ENCODE data around the gene SH3RF1. TPM values are rescaled to one million over a fixed set of nuclear protein-coding genes. Genes with fewer than 3 reads are reported as not detected.
"Not testable (repeated sequence)": the region's sequence is repeated elsewhere in the genome, so short reads cannot be mapped to it uniquely, and the experiment has no call there.

SH3RF1 gene
- total RNA-seq, 4 donors from 2014 or later, result 5.9 to 41.2 (median 15.0) TPM

- Histone ChIP-seq H3K27me3 (no peaks in the 10 kb centered on the region), H3K9me3 (no peaks in the 10 kb centered on the region), H3K4me1 (no peaks in the 10 kb centered on the region), H3K4me3 (no peak overlapping the region), H3K36me3 (no peaks in the 10 kb centered on the region), H3K27ac (no peak overlapping the region)
- no peak for DNase-seq
- intact Hi-C loops (cut with DNase I; ENCODE audit: low total_unique reads), result no loop called here
- TF ChIP-seq POLR2A (IDR thresholded peaks at IDR 0.05), result no peak
- TF ChIP-seq, protein P1, sequence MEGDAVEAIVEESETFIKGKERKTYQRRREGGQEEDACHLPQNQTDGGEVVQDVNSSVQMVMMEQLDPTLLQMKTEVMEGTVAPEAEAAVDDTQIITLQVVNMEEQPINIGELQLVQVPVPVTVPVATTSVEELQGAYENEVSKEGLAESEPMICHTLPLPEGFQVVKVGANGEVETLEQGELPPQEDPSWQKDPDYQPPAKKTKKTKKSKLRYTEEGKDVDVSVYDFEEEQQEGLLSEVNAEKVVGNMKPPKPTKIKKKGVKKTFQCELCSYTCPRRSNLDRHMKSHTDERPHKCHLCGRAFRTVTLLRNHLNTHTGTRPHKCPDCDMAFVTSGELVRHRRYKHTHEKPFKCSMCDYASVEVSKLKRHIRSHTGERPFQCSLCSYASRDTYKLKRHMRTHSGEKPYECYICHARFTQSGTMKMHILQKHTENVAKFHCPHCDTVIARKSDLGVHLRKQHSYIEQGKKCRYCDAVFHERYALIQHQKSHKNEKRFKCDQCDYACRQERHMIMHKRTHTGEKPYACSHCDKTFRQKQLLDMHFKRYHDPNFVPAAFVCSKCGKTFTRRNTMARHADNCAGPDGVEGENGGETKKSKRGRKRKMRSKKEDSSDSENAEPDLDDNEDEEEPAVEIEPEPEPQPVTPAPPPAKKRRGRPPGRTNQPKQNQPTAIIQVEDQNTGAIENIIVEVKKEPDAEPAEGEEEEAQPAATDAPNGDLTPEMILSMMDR (IDR thresholded peaks at IDR 0.05), result no peak
These were observed 34.4 kb upstream of the SH3RF1 start for GRCh38 chr4:169305173-169305572.

- no peak for TF ChIP-seq POLR2A (IDR thresholded peaks at IDR 0.05)
- TF ChIP-seq, protein P1 (IDR thresholded peaks at IDR 0.05), result no peak
- Histone ChIP-seq H3K36me3 (no peaks in the 10 kb centered on the region), H3K27me3 (no peaks in the 10 kb centered on the region), H3K9me3 (no peaks in the 10 kb centered on the region), H3K4me3 (no peak overlapping the region), H3K27ac (no peak overlapping the region), H3K4me1 (no peaks in the 10 kb centered on the region)
- intact Hi-C loops (cut with DNase I; ENCODE audit: low total_unique reads), result no loop called here
- DNase-seq, result no peak
These were observed 25.1 kb upstream of the SH3RF1 start for GRCh38 chr4:169295822-169296221.

DNA sequence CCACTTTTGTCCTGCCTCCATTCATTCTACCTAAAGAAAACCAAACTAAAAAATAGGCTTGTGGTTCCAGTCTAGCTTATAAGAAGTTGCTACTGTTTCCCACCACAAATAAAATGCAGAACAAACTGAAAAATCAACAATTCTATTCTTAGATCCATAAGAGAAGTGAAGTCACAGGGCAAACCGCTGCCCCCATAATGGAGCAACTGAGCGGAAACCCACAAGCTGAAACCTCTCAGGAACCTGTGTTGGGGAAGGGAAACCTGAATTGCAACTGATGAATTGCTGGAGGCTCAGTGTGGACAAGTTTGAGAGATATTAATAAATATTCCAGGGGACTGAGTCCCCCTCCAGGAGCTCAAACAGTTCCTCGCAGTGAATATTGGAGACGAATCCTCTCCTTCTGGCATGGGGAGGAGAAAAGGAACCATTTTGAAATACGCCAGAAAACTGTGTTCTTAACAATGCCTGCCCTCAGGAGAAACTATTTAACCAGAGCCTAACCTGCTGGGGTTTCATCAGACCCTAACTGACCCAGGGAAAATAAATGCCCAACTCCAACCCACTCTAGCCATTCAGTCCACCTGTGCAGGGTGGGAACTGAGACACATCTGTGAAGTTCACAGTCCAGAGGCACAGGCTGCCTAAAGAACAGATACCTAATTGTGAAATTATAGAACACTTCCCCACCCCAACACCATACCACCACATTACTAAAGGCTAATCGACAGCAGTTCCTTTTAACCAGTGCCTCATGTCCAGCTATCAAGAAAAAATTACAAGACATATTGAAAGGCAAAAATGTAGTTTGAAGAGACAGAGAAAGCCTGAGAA is 22.8 kb upstream of the SH3RF1 start:
- no peak for DNase-seq
- Histone ChIP-seq H3K9me3 (no peaks in the 10 kb centered on the region), H3K36me3 (no peaks in the 10 kb centered on the region), H3K27me3 (no peaks in the 10 kb centered on the region), H3K4me1 (no peaks in the 10 kb centered on the region), H3K27ac (no peak overlapping the region), H3K4me3 (no peak overlapping the region)
- intact Hi-C loops (cut with DNase I; ENCODE audit: low total_unique reads), result no loop called here
- no peak for TF ChIP-seq POLR2A (IDR thresholded peaks at IDR 0.05)
- TF ChIP-seq, protein P1 (IDR thresholded peaks at IDR 0.05), result no peak

DNA sequence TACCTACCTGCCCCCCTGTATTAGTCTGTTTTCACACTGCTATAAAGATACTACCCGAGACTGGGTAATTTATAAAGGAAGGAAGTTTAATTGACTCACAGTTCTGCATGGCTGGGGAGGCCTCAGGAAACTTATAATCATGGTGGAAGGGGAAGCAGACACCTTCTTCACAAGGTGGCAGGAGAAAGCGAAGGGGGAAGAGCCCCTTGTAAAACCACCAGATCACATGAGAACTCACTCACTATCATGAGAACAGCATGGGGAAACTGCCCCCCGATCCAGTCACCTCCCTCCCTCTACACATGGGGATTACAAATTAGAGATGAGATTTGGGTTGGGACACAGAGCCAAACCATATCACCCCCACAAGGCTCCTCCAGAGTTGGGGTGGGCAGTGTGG is 17.2 kb upstream of the SH3RF1 start:
- DNase-seq; H3K4me3 ChIP-seq; H3K4me1 ChIP-seq; intact Hi-C loops (cut with DNase I; ENCODE audit: low total_unique reads); H3K36me3 ChIP-seq; H3K9me3 ChIP-seq; H3K27me3 ChIP-seq; H3K27ac ChIP-seq: not testable (repeated sequence)

- Histone ChIP-seq H3K4me1 (no peaks in the 10 kb centered on the region), H3K27ac (no peak overlapping the region), H3K36me3 (no peaks in the 10 kb centered on the region), H3K27me3 (no peaks in the 10 kb centered on the region), H3K4me3 (no peak overlapping the region), H3K9me3 (no peaks in the 10 kb centered on the region)
- DNase-seq, result no peak
- intact Hi-C loops (cut with DNase I; ENCODE audit: low total_unique reads), result no loop called here
- TF ChIP-seq POLR2A (IDR thresholded peaks at IDR 0.05), result no peak
- TF ChIP-seq, protein P1 (IDR thresholded peaks at IDR 0.05), result no peak
These were observed 16.0 kb upstream of the SH3RF1 start for GRCh38 chr4:169286562-169287301.

All from uterus (tissue), 4 donors.